SU-DHL-6 (cell line): Measurements from ENCODE around the gene HMX1.

Experiments
- H2AFZ ChIP-seq: fragments of 200-600 bp; sonication (generic); 2 replicates; pipeline ENCODE4 v1.6.1; 2014; ENCODE audit warnings: low read depth, mild to moderate bottlenecking, moderate library complexity, mixed read lengths, antibody characterized with exemption, low read length; ENCODE audit not compliant: severe bottlenecking
- H3F3A ChIP-seq: fragments of 200-600 bp; shearing (Covaris generic); 2 replicates; pipeline ENCODE4 v1.6.0; 2016; ENCODE audit warnings: antibody characterized with exemption, mild to moderate bottlenecking; ENCODE audit not compliant: insufficient read depth
- H3K27ac ChIP-seq: fragments of 200-600 bp; sonication (generic); 2 replicates; pipeline ENCODE4 v1.5.1; 2016; ENCODE audit warnings: low read depth, mild to moderate bottlenecking, low read length, moderate library complexity, mixed read lengths
- H3K27me3 ChIP-seq: fragments of 200-600 bp; sonication (generic), shearing (Covaris generic); 2 replicates; pipeline ENCODE4 v1.6.0; 2014; ENCODE audit warnings: mild to moderate bottlenecking, low read length
- H3K36me3 ChIP-seq: fragments of 200-600 bp; sonication (generic); 2 replicates; pipeline ENCODE4 v1.6.1; 2014; ENCODE audit warnings: mild to moderate bottlenecking, low read length, mixed read lengths
- H3K4me2 ChIP-seq: fragments of 300-600, 200-600 bp; shearing (Covaris generic), sonication (generic); 2 replicates; pipeline ENCODE4 v1.6.0; 2014; ENCODE audit warnings: low read length, low read depth, mild to moderate bottlenecking; ENCODE audit not compliant: poor library complexity, severe bottlenecking
- H3K4me3 ChIP-seq: fragments of 200-600 bp; sonication (generic); 2 replicates; pipeline ENCODE4 v1.5.1; 2014; ENCODE audit warnings: antibody characterized with exemption, low read length, mild to moderate bottlenecking, mixed read lengths; ENCODE audit not compliant: insufficient read depth, poor library complexity, severe bottlenecking
- H3K79me2 ChIP-seq: fragments of 200-600 bp; sonication (generic); 2 replicates; pipeline ENCODE4 v1.6.1; 2014; ENCODE audit warnings: mild to moderate bottlenecking, low read length, moderate library complexity; ENCODE audit not compliant: insufficient read depth
- H3K9ac ChIP-seq: fragments of 200-600 bp; sonication (generic); 2 replicates; pipeline ENCODE4 v1.7.0; 2014; ENCODE audit warnings: mild to moderate bottlenecking, low read length
- H3K9me2 ChIP-seq: fragments of 200-600 bp; sonication (generic); replicated peaks from 2 replicates; pipeline ENCODE4 v1.6.1; 2014; ENCODE audit warnings: low read length; ENCODE audit not compliant: insufficient read depth
- H3K9me3 ChIP-seq: fragments of 200-600 bp; sonication (generic); 2 replicates; pipeline ENCODE4 v1.6.1; 2014; ENCODE audit warnings: low read length, mixed read lengths; ENCODE audit not compliant: insufficient read depth
- H4K20me1 ChIP-seq: fragments of 200-600 bp; sonication (generic); 2 replicates; pipeline ENCODE4 v1.6.1; 2014; ENCODE audit warnings: low read depth, mild to moderate bottlenecking, antibody characterized with exemption, low read length, moderate library complexity, mixed read lengths
- EZH2phosphoT487 ChIP-seq: fragments of 200-600 bp; sonication (generic), shearing (Covaris generic); conservative IDR thresholded peaks from 2 replicates; pipeline ENCODE4 v1.6.1; 2018; ENCODE audit warnings: mild to moderate bottlenecking, antibody characterized with exemption, low read length, moderate library complexity, mixed read lengths
- TF ChIP-seq, protein P1 (sequence below): fragments of 200-600 bp; sonication (generic); IDR thresholded peaks from one replicate; pipeline ENCODE4 v1.5.1; 2017; ENCODE audit warnings: antibody characterized with exemption, mild to moderate bottlenecking, low read length, moderate library complexity; ENCODE audit not compliant: insufficient read depth, poor library complexity, severe bottlenecking

Gene HMX1

DNA sequence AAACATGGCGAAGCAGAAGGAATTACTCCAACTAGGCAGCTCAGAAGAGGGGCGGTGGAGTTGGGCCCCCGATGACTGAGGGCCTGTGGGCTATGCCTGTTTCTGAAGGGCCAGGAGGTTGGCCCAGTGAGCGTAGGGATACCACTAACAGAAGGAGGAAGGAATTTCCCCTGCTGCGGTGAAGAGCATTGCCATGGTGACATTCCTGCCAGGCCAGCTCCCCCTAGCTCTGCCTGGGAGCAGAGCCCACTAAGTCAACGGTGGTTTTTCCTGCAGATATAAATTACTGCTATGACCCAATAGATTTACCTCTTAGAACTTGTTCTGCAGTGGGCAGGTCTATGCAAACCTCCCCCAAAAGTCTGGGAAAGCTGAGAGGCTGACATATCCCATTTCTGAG is 28.9 kb upstream of the HMX1 start:
- no peak for TF ChIP-seq EZH2phosphoT487
- TF ChIP-seq, protein P1, sequence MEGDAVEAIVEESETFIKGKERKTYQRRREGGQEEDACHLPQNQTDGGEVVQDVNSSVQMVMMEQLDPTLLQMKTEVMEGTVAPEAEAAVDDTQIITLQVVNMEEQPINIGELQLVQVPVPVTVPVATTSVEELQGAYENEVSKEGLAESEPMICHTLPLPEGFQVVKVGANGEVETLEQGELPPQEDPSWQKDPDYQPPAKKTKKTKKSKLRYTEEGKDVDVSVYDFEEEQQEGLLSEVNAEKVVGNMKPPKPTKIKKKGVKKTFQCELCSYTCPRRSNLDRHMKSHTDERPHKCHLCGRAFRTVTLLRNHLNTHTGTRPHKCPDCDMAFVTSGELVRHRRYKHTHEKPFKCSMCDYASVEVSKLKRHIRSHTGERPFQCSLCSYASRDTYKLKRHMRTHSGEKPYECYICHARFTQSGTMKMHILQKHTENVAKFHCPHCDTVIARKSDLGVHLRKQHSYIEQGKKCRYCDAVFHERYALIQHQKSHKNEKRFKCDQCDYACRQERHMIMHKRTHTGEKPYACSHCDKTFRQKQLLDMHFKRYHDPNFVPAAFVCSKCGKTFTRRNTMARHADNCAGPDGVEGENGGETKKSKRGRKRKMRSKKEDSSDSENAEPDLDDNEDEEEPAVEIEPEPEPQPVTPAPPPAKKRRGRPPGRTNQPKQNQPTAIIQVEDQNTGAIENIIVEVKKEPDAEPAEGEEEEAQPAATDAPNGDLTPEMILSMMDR = no peak
- Histone ChIP-seq H3K4me3 (no peak overlapping the region), H3K9me3 (no peaks in the 10 kb centered on the region), H3K9me2 (no peaks in the 10 kb centered on the region), H3K36me3 (no peaks in the 10 kb centered on the region), H3K27ac (no peak overlapping the region), H3K79me2 (no peaks in the 10 kb centered on the region), H3K9ac (no peak overlapping the region), H3F3A (no peaks in the 10 kb centered on the region), H4K20me1 (no peaks in the 10 kb centered on the region), H3K4me2 (no peak overlapping the region), H3K27me3 (no peaks in the 10 kb centered on the region), H2AFZ (no peak overlapping the region)

- Histone ChIP-seq H3K4me2 (no peak overlapping the region), H3K27ac (no peak overlapping the region), H3K36me3 (no peaks in the 10 kb centered on the region), H3K9me2 (no peaks in the 10 kb centered on the region), H3K9me3 (no peaks in the 10 kb centered on the region), H3K9ac (no peak overlapping the region), H3K4me3 (no peak overlapping the region), H2AFZ (no peak overlapping the region), H3K27me3 (no peaks in the 10 kb centered on the region), H3F3A (no peaks in the 10 kb centered on the region), H4K20me1 (no peaks in the 10 kb centered on the region), H3K79me2 (no peaks in the 10 kb centered on the region)
- TF ChIP-seq, protein P1 = no peak
- TF ChIP-seq EZH2phosphoT487 = no peak
These were observed 26.8 kb upstream of the HMX1 start for GRCh38 chr4:8898419-8898818.

DNA sequence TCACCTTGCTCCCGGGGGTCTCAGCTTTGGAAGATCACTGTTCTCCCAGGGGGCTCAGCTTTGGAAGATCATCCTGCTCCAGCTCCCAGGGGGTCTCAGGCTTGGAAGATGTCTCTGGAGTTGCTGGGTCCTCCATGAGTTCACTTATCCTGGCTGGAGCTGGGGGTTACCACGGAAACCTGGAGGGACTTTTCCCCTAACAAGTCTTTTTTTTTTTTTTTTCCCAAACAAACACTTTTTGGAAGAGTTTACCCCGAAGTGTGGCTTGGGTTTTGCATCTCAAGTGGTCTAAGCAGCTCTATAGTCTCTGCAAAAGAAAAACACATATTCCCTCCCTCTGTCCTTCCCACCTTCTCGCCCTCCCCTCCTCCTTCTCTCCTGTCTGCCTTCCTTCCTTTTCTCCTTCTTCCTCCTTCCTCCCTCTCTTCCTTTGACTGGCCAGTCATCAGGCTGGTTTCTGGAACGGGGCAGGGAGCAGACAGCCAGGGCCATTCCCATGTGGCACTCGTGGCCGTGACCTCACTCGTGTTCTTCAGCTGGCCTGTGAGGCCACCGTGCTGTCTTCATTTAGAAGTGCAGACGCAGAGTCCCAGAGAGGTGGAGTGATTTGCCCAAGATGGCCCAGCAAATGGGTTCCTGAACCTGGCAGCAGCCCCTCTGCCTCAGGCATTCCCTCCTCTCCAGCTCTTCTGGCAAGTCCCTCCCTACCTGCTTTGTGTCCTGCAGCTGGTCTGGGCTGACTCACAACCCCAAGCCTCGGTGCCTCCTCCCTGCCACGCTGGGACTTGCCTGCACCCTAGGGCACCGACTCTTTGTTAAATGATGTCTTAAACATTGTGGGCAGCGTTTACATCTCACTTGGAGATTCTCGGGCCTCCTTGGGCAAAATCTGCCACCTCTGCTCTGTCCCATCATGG is 25.9 kb upstream of the HMX1 start:
- Histone ChIP-seq H3K9me3 (no peaks in the 10 kb centered on the region), H3K27ac (no peak overlapping the region), H3K27me3 (no peaks in the 10 kb centered on the region), H3K9ac (no peak overlapping the region), H3K4me2 (no peak overlapping the region), H3K79me2 (no peaks in the 10 kb centered on the region), H2AFZ (no peak overlapping the region), H4K20me1 (no peaks in the 10 kb centered on the region), H3K9me2 (no peaks in the 10 kb centered on the region), H3K4me3 (no peak overlapping the region), H3K36me3 (no peaks in the 10 kb centered on the region), H3F3A (no peaks in the 10 kb centered on the region)
- no peak for TF ChIP-seq EZH2phosphoT487
- TF ChIP-seq, protein P1 = no peak
